Measurements from ENCODE around the gene MUC12.

The MUC12 gene

GRCh38 chr7:101066141-101066832 lies 96.9 kb downstream of the MUC12 start:
- DNase-seq, result no peak

- DNase-seq, result no peak
Observed at GRCh38 chr7:101066833-101067177, 97.4 kb downstream of the MUC12 start.

GRCh38 chr7:101068401-101068800 lies 99.0 kb downstream of the MUC12 start:
- no peak for DNase-seq
